Activated CD4-positive, alpha-beta T cell treated with anti-CD3 and anti-CD28 coated beads for 4 hours (primary cell): ENCODE data around the gene CD34.
"Not testable (repeated sequence)": the region's sequence is repeated elsewhere in the genome, so short reads cannot be mapped to it uniquely, and the experiment has no call there.

Source experiments
- DNase-seq, 2 donors: peaks; one replicate each; pipeline ENCODE4 v3.0.0-alpha.2; 2020

Gene CD34

GRCh38 chr1:207925969-207926368 lies 15.0 kb upstream of the CD34 start:
- not testable (repeated sequence) for DNase-seq

- DNase-seq: no peak
These were observed 14.3 kb upstream of the CD34 start for GRCh38 chr1:207925210-207925609.

- no peak for DNase-seq
These were observed 12.6 kb upstream of the CD34 start for GRCh38 chr1:207923561-207923960.

GRCh38 chr1:207923121-207923520 lies 12.2 kb upstream of the CD34 start:
- DNase-seq: no peak

GRCh38 chr1:207922554-207922953 lies 11.6 kb upstream of the CD34 start:
- DNase-seq: no peak

GRCh38 chr1:207921321-207921720 lies 10.4 kb upstream of the CD34 start:
- DNase-seq: no peak

GRCh38 chr1:207920444-207921021 lies 9.6 kb upstream of the CD34 start:
- DNase-seq: no peak

GRCh38 chr1:207919523-207920170 lies 8.7 kb upstream of the CD34 start:
- DNase-seq: no peak

GRCh38 chr1:207918581-207918980 lies 7.7 kb upstream of the CD34 start:
- no peak for DNase-seq

- no peak for DNase-seq
These were observed 7.1 kb upstream of the CD34 start for GRCh38 chr1:207918011-207918410.

- DNase-seq: no peak
These were observed 6.2 kb upstream of the CD34 start for GRCh38 chr1:207917080-207917479.

- no peak for DNase-seq
These were observed 3.0 kb upstream of the CD34 start for GRCh38 chr1:207913951-207914350.

GRCh38 chr1:207911856-207912760 lies 1.2 kb upstream of the CD34 start:
- DNase-seq: no peak

- DNase-seq: no peak
These were observed 1.2 kb downstream of the CD34 start for GRCh38 chr1:207909687-207910086.

GRCh38 chr1:207908107-207908734 lies 2.7 kb downstream of the CD34 start:
- no peak for DNase-seq

- no peak for DNase-seq
These were observed 6.5 kb downstream of the CD34 start for GRCh38 chr1:207904391-207904790.

GRCh38 chr1:207903767-207904166 lies 7.2 kb downstream of the CD34 start:
- DNase-seq: no peak

GRCh38 chr1:207903053-207903452 lies 7.9 kb downstream of the CD34 start:
- DNase-seq: no peak

GRCh38 chr1:207902566-207902965 lies 8.4 kb downstream of the CD34 start:
- no peak for DNase-seq

GRCh38 chr1:207901041-207901653 lies 9.8 kb downstream of the CD34 start:
- DNase-seq: no peak

- DNase-seq: no peak
These were observed 12.1 kb downstream of the CD34 start for GRCh38 chr1:207898836-207899235.

GRCh38 chr1:207898260-207898659 lies 12.7 kb downstream of the CD34 start:
- DNase-seq: no peak

GRCh38 chr1:207897188-207897587 lies 13.7 kb downstream of the CD34 start:
- no peak for DNase-seq
